Measurements from ENCODE around the gene TUBB2A. TPM values are rescaled to one million over a fixed set of nuclear protein-coding genes. Genes with fewer than 3 reads are reported as not detected.
A peak's percentile ranks its signal among the peaks of the same experiment; 100 is the strongest.
"Not testable (repeated sequence)": the region's sequence is repeated elsewhere in the genome, so short reads cannot be mapped to it uniquely, and the experiment has no call there.

TUBB2A gene
- total RNA-seq, 3 donors from 2014 or later (not counting 1 experiment from before 2014, with no cell fraction given): 9.2 to 13.2 (median 11.4) TPM

- H3K27ac ChIP-seq (ENCODE audit: low read length); ATAC-seq; H3K4me1 Mint-ChIP-seq; intact Hi-C loops (cut with micrococcal nuclease); H3K36me3 Mint-ChIP-seq; H3K9me3 ChIP-seq (ENCODE audit: control insufficient read depth, insufficient read depth, low read length); H3K36me3 ChIP-seq (ENCODE audit: control insufficient read depth, insufficient read depth, low read length); H3K4me3 ChIP-seq (ENCODE audit: low read length); H3K4me3 Mint-ChIP-seq; H3K27ac Mint-ChIP-seq; DNase-seq; H3K9me3 Mint-ChIP-seq; H3K27me3 ChIP-seq (ENCODE audit: control insufficient read depth, insufficient read depth, low read length): not testable (repeated sequence)
- peaks cover 10% of the 10 kb centered on the region for H3K4me1 ChIP-seq (ENCODE audit: control insufficient read depth, insufficient read depth, low read length)
- WGBS (ENCODE audit: insufficient coverage): 93% methylated on average over 10 of the region's 10 CpGs
- peaks cover 19 to 28% of the 10 kb centered on the region in 2 donors for H3K27me3 Mint-ChIP-seq (ENCODE audit: low read depth in 2 of 2)
Observed at GRCh38 chr6:3168046-3168445, 10.7 kb upstream of the TUBB2A start.

DNA sequence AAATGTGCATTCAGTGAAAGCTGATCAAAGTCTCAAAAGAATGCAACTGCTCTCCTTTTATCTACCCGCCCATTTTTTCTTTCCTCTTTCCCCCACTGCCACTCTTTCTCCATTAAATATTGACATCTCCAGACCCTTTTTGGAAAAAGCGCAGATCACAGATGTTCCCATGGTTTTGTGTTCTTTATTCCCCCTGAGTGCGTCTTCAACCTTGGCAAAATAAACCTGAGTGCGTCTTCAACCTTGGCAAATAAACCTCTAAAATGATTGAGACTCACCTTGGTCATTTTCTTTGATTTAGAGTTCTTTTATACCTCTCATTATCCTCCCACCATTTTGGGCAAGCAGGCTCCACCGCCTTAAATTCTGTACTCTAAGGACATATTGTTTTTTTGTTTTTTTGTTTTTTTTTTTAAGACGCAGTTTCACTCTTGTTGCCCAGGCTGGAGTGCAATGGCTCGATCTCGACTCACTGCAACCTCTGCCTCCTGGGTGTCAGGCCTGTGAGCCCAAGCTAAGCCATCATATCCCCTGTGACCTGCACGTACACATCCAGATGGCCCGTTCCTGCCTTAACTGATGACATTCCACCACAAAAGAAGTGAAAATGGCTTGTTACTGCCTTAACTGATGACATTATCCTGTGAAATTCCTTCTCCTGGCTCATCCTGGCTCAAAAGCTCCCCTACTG is 9.3 kb upstream of the TUBB2A start:
- peaks cover 15% of the 10 kb centered on the region for H3K4me1 ChIP-seq (ENCODE audit: control insufficient read depth, insufficient read depth, low read length)
- Mint-ChIP-seq H3K4me1 (peaks cover 8 to 14% of the 10 kb centered on the region in 2 donors), H3K27me3 (ENCODE audit: low read depth in 2 of 2) (peaks cover 19 to 25% of the 10 kb centered on the region in 2 donors)
- ATAC-seq; DNase-seq; H3K36me3 Mint-ChIP-seq; H3K27ac ChIP-seq (ENCODE audit: low read length); H3K27ac Mint-ChIP-seq; H3K36me3 ChIP-seq (ENCODE audit: control insufficient read depth, insufficient read depth, low read length); H3K4me3 ChIP-seq (ENCODE audit: low read length); H3K9me3 ChIP-seq (ENCODE audit: control insufficient read depth, insufficient read depth, low read length); H3K9me3 Mint-ChIP-seq; H3K4me3 Mint-ChIP-seq; H3K27me3 ChIP-seq (ENCODE audit: control insufficient read depth, insufficient read depth, low read length); intact Hi-C loops (cut with micrococcal nuclease): not testable (repeated sequence)
- whole genome bisulfite sequencing (ENCODE audit: insufficient coverage): 92% methylated on average over 9 of the region's 10 CpGs

- H3K4me3 Mint-ChIP-seq: no peak overlapping the region
- no peaks in the 10 kb centered on the region for H3K9me3 ChIP-seq (ENCODE audit: control insufficient read depth, insufficient read depth, low read length)
- TF ChIP-seq CTCF (IDR thresholded peaks at IDR 0.05): no peak
- peaks cover 3% of the 10 kb centered on the region for H3K27me3 ChIP-seq (ENCODE audit: control insufficient read depth, insufficient read depth, low read length)
- H3K36me3 Mint-ChIP-seq: no peaks in the 10 kb centered on the region
- no peaks in the 10 kb centered on the region for H3K9me3 Mint-ChIP-seq
- WGBS (ENCODE audit: insufficient coverage): 80% methylated on average over 6 of the region's 7 CpGs
- intact Hi-C loops (cut with micrococcal nuclease): no loop called here
- no peak for DNase-seq
- no peak overlapping the region for H3K4me3 ChIP-seq (ENCODE audit: low read length)
- no peak for ATAC-seq
- H3K27ac ChIP-seq (ENCODE audit: low read length): no peak overlapping the region
- no peak overlapping the region for H3K27ac Mint-ChIP-seq
- H3K27me3 Mint-ChIP-seq (ENCODE audit: low read depth in 2 of 2): peaks cover 19 to 25% of the 10 kb centered on the region in 2 donors
- H3K4me1 ChIP-seq (ENCODE audit: control insufficient read depth, insufficient read depth, low read length): peaks cover 15% of the 10 kb centered on the region
- peaks cover 8 to 14% of the 10 kb centered on the region in 2 donors for H3K4me1 Mint-ChIP-seq
- H3K36me3 ChIP-seq (ENCODE audit: control insufficient read depth, insufficient read depth, low read length): no peaks in the 10 kb centered on the region
Observed at GRCh38 chr6:3165631-3166534, 8.5 kb upstream of the TUBB2A start.

- Histone ChIP-seq H3K4me1 (ENCODE audit: control insufficient read depth, insufficient read depth, low read length) (peaks cover 23% of the 10 kb centered on the region), H3K27ac (ENCODE audit: low read length) (no peak overlapping the region), H3K27me3 (ENCODE audit: control insufficient read depth, insufficient read depth, low read length) (peaks cover 3% of the 10 kb centered on the region), H3K36me3 (ENCODE audit: control insufficient read depth, insufficient read depth, low read length) (no peaks in the 10 kb centered on the region), H3K9me3 (ENCODE audit: control insufficient read depth, insufficient read depth, low read length) (no peaks in the 10 kb centered on the region), H3K4me3 (ENCODE audit: low read length) (no peak overlapping the region)
- DNase-seq: no peak
- 84% methylated on average over 6 of the region's 6 CpGs for WGBS (ENCODE audit: insufficient coverage)
- peak overlapping the region; percentile 58 for H3K4me3 Mint-ChIP-seq
- no peaks in the 10 kb centered on the region for H3K36me3 Mint-ChIP-seq
- no peak for TF ChIP-seq CTCF (IDR thresholded peaks at IDR 0.05)
- ATAC-seq: no peak
- no peaks in the 10 kb centered on the region for H3K9me3 Mint-ChIP-seq
- intact Hi-C loops (cut with micrococcal nuclease): no loop called here
- H3K4me1 Mint-ChIP-seq: peaks cover 17 to 20% of the 10 kb centered on the region in 2 donors
- H3K27ac Mint-ChIP-seq: no peak overlapping the region
- H3K27me3 Mint-ChIP-seq (ENCODE audit: low read depth in 2 of 2): peaks cover 27 to 33% of the 10 kb centered on the region in 2 donors
Observed at GRCh38 chr6:3164388-3164787, 7.0 kb upstream of the TUBB2A start.
